Middle frontal gyrus (tissue), 1 donor: ENCODE results near the gene UNC5CL.

Experiments used
- DNase-seq: peaks from one replicate; pipeline ENCODE4 v3.0.0-alpha.2; 2015; ENCODE audit warnings: low spot score; ENCODE audit errors: extremely low spot score

The UNC5CL gene, protein sequence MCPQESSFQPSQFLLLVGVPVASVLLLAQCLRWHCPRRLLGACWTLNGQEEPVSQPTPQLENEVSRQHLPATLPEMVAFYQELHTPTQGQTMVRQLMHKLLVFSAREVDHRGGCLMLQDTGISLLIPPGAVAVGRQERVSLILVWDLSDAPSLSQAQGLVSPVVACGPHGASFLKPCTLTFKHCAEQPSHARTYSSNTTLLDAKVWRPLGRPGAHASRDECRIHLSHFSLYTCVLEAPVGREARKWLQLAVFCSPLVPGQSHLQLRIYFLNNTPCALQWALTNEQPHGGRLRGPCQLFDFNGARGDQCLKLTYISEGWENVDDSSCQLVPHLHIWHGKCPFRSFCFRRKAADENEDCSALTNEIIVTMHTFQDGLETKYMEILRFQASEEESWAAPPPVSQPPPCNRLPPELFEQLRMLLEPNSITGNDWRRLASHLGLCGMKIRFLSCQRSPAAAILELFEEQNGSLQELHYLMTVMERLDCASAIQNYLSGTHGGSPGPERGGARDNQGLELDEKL

DNA sequence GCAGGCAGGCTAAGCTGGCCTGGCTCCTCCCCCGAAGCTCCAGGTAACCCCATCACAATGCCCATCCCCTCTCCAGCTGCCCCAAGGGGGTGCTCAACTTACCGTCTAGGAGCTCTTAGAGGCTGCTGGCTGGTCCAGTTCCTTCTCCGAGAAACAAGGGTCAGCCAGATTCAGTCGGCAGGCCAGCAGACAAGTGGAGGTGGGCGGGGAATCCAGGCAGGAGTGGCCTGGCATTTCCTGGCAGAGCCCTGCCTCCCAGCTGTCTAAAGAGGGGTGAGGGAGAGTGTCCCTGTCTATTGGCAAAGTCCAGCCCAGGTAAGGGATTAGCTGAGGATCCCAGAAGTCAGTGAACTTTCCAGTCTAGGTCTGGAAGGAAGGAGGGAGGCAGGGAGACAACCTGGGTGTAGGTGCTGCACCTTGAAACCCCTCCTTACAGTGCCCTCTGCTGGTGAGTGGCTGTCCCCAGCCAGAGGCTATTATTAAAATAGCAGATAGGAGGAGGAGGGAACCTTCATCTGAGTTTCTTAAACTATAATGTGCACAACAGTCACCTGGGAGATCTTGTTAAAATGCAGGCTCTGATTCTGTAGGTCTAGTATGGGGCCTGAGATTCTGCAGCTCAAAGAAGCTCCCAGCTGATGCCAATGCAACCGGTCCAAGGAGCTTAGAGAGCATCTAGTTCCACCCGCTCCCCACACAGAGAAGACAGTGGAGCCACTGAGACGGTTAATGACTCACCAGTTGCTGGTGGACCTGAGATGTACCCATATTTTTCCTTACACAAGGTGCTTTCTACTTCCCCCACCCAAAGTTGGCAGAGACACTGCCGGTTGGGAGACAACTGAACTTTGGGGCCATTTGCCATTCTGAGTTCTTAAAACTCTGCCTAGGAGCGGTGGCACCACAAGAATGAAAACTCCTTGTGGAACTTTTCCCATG lies at the start of gene UNC5CL:
UNC5CL (minus strand) TSS at position 162 of the 939 bp plus-strand sequence. CDS start 4,147 bp downstream, outside the sequence.
- no peak for DNase-seq

DNA sequence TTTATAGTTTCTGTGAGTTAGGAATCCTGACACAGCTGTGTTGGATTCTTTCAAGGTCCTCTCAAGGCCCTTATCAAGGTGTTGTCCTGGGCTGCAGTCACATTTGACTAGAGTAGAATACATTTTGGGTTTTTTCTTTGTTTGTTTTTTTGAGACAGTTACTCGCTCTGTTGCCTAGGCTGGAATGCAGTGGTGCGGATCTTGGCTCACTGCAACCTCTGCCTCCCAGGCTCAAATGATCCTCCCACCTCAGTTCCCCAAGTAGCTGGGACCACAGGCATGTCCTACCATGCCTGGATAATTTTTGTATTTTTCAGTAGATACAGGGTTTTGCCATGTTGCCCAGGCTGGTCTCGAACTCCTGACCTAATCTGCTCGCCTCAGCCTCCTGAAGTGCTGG lies 49.4 kb upstream of the UNC5CL start:
- no peak for DNase-seq

DNA sequence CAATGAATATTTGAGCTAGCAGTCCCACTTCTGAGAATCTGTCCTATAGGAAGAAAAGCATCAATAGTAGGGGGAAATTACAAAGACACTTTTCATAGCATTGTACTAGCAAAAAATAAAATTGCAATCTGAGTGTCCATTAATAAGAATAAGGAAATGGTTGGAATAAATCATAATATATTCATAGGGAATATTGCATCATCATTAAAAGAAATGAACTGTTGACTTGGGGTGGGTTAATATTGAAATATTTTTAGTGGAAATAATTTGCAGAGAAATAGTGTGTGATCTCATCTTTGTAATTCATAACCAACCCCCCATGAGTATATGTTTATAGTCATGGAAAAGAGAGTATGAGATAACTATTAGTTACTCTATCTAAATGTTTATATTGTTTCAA lies 46.2 kb upstream of the UNC5CL start:
- no peak for DNase-seq

DNA sequence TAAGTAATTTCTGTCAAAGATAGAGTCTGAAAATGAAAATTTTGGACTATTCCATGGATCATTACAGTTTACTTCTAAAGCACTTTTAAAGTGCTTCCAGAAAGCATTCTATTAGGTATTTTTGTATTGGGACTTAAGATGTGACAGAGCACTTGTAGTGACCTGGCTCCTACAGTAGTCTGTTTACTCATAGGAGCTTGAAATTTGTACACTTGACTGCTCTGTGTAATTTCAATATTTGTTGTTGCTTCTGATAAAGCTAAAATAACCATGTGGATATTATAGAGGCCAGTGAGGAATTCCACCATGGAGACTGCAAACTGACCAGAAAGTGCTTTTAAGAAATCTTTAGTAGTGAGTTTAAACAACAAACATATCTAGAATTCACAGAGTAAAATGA lies 44.1 kb upstream of the UNC5CL start:
- no peak for DNase-seq

DNA sequence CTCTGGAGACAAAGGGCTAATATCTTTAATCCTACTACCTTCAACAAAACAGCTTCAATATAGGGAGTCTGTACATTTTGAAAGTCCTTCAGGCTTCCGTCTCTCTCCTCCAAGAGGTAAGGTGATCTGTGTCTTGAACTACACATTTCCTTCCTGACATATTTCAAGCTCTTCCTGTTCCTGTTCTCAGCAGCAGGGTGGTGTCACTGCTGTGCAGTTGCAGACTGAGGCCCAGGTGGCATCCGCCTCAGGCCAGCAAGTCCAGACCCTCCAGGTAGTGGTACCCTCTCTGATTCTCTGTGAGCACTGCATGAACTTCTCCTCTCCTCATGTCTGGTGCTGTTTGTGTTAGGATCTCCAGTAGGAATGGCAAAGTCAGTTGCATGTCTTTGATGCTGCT lies 41.6 kb upstream of the UNC5CL start:
- DNase-seq = no peak

DNA sequence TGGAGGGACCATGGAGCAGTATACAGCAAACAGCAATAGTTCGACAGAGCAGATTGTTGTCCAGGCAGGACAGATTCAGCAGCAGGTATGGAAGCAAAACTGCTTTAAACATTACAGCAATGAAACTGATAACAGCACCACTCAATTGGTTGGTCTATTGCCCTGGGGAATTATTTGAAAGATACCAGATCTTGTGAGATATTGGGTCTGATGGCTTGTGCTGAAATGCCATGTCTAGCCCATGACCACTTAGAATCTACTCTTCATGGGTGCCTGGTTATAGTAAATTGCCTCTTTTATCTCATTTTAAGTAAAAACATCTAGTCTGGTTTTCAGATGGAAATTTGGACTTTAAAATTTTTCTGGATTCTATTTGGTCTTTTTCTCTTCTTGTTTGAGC lies 40.1 kb upstream of the UNC5CL start:
- DNase-seq = no peak

DNA sequence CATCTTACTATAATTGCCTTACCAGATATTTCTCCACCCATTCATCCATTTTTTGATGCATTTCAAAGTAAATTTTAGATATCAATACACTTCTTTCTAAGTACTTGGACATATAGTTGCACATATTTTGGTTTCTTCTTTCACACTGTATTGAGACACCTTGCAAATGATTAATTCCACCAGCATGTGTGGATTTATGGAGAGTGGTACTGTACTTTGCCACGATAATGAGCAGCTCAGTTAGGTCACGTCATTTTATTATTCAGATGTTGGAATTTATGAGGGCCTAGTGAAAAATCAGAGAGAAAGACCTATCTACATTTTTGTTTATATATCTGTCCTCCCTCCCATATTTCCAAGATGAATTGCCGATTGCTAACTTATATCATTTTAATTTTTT lies 39.1 kb upstream of the UNC5CL start:
- DNase-seq = no peak

DNA sequence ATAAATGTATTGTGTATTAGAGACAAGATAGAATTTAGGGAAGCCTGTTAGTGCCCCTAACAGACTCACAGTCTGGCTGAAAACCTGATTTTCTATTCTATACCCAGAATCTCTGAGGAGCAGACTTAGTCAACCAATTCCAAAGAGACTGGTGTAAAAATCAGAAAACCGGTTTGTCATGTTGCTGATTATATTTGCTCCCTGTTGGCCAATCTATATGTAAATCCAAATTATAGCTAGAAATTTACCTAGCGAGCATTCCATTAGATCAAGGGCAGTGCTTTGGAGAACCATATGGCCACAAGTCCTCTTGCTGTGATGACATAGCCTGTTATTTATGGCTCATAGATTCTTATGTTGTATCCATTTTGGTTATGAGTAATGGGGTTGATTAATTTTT lies 38.5 kb upstream of the UNC5CL start:
- DNase-seq = no peak

DNA sequence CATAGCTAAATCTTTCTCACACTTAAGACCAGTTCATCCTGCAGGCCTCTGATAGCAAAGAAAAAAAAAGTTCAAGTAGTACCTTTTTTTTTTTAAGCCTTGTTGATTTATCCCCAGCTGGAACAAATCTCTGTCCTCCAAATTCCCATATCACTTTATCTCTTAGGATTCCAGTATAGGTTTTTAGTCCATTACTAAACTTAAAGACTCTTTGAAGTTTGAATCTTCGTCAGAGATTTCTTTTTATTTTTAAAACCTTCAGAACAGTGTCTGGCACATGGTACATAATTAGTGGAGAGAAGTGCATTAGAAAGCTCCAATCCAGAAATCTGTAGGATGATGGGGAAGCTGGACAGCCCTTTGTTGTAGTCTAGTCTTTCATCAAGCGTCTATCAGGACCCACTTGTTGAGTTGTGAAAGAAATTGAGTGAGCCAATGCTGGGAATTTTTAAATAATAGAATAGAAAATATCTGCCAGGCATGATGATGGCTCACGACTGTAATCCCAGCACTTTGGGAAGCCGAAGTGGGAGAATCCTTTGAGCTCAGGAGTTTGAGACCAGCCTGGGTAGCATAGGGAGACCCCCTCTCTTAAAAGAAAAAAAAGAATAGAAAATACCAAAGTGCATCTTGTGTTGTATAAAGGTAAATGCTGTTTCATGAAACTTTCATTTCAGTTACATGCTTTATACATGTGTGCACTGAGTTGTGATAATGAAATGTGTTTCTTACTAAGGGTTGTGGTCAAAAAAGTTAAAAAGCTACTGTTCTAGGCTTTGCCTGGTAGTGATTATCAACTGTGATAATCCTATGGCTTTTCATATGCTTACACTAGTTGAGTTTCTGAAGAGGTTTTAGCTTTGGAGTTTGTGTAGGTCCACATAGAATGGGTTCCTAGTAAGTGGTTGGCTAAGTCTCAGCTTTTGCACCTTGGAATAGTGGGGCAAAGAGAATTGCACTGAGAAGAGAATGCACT lies 36.9 kb upstream of the UNC5CL start:
- no peak for DNase-seq

DNA sequence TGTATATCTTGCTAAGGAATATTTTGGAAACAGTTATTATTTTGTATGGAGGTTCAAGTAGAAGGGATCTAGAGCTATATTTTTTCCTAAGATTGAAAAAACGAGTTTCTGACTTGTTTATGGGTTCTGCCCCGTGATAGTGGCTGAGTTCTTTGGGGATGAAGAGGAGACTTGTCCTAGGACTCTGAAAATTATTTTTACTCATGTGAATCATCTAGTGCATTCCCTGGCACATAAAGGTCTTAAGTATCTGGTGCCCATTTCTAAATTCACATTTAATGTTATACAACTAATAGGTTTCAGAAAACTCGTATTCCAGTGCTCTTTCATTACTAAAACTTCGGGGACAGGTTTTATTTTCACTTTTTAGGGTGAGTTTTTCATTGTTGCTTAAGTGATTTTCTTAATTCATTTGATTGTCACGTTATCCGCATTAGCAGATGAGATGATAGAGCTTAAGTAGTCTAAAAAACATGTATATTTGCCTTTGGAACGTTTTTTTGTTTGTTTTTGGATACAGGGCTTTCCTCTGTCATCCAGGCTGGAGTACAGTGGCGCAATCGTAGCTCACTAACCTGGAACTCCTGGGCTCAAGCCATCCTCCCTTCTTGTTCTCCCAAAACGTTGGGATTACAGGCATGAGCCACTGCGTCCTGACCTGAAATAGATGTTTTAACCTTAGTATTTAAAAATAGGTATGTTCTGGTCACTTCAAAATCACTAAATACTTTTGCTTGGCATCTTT lies 35.8 kb upstream of the UNC5CL start:
- no peak for DNase-seq

DNA sequence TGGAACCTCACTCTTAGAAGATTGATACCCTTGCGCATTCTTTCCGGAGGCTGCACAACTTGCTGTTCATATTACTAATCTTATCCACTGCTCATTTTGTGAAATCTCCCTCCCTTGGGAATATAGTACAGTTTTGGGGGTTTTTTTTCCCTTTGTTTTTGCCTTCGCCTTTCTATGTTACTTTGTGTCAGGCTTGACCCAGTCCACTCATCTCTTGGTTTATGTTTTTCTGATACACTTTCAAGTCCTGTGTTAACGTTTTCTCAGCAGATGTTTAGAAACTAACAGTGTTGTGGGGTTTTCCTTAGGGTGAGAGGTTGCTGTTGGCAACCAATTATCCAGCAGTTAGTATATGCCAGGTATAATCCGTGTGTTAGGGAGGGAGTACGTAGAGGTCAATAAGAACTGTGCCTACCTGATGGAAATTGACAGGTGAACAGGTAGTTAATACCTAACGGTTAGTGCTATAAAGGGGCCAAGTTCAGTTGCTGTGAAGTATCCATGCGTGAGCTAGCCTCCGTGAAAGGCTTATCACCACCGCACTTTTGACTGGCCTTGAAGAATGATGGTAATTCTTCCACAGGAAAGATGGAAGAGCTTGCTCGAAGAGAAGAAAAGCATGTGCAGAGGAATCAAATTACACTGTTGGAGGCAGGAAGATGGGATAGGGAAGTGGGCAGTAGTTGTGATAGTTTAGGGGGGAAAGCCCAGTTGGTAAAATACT lies 35.1 kb upstream of the UNC5CL start:
- DNase-seq = no peak

DNA sequence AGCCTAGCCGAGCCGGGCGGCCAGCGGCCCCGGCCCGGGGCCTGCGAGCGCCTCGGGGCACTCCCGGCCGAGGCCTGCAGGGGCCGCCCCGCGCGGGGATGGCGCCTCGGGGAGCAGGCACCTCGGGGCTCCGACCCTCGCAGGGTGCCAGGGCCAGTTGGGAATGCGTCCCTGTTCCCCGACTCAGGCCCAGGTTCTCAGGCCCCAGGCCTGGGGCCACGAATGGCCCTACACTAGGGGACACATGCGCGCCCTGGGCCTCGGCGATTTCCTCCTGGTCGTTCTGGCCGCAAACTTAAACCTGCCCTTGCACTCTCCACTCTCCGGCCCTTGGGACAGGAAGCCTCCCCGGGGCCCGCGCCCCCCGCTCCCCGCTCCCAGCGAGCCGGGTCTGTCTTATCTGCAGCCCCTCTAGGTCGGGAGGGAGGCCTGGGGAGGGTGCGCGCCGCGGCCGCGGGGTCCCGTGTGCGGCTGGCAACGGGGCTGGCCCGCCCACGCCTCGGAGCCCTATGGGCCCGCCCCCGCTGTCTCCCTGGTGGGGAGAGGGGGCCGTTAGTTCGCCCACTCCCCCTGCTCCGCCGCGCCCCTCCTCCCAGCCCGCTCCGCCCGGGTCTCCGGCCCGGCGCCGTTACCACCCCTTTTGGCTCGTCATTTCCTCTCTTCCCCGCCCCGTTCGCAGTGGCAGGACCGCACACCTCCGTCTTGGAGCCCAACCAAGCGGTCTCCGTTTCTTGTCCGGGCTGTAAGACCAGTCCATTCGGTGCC lies 34.4 kb upstream of the UNC5CL start:
- peak; percentile 43 for DNase-seq

DNA sequence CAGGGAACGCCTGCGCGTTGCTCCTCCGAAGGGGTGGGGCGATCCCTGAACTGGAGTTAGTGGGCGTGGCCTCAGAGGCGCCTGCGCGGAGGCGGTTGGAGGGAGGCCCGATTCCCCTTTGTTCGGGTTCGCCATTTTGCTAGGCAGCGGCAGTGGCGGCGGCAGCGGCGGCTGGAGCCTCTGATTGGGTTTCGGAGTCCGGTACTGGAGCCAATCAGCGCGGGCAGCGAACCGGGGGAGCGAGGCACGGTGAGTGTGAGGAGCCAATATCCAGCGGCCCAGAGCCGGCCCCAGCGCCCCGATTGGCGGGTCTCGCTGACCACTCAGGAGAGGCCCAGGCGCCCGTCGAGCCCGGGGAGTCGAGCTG lies 33.8 kb upstream of the UNC5CL start, which contains the start of gene NFYA:
NFYA (plus strand) TSS at position 139 of the 367 bp plus-strand sequence. CDS start 6,116 bp downstream, outside the sequence.
- DNase-seq = no peak

DNA sequence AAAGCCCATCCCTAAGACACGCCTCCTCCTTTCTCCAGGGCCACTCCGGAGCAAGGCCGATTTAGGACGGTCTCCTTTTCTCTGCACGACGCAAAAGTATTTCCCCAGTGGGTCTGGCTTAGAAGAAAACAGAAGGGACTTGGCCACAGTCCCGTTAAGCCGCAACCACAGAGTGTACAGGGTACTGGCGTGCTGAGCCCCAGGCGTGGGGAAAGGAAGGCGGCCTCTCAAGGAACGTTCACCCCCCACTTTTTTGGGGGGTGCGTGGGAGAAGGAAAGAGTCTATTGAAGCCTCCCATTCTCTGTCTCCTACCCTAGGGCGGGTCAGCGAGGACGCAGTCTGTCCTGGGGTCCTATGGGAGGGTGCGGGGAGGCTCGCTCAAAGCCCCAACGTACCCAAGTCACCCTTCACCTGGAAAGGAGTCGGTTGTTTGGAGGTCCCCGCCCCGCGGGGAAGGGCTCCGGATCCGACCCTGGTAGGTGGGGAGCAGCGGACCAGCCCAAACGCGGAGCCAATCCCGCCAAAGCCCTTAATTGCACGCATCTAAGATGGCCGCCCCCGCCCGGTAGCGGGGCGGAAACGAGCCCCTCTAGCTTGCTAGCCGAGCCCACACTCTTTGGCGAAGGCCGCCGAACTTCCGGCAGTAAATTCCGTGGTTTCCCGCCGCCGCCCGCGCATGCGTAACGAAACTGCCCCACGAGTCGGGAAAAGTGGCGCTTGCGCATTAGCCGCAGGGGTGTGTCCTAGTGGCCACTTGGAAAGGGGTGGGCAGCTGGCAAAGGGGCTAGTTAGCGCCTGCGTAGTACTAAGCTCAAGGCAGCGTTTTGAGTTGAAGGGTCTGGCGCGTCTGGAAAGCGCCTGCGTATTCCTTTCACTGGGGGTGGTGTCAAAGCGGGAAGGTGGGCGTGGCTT lies 33.2 kb upstream of the UNC5CL start, which contains the start of gene OARD1:
OARD1 (minus strand) TSS at position 434 of the 913 bp plus-strand sequence. CDS start 722 bp downstream, outside the sequence.
- DNase-seq = peak; percentile 99

DNA sequence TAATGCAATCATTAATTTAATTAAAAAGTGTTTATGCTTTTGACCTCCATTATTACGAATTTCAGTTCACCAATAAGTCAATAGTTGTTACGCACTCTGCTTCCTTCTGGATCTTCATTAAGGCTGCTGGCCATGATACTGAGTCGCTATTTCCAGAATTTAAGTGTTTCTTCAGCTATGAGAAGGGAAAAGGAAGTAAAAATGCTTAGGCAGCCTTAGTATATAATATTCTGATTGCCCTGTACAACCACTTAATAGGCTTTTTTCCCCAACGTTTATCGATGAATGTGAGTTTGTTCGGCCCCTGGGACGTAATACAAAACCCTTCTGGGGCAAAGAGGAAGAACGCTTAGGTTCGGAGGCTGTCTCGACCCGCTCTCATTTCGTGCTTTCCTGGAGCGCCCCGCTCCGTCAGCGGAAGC lies 32.5 kb upstream of the UNC5CL start:
- DNase-seq = peak; percentile 77

DNA sequence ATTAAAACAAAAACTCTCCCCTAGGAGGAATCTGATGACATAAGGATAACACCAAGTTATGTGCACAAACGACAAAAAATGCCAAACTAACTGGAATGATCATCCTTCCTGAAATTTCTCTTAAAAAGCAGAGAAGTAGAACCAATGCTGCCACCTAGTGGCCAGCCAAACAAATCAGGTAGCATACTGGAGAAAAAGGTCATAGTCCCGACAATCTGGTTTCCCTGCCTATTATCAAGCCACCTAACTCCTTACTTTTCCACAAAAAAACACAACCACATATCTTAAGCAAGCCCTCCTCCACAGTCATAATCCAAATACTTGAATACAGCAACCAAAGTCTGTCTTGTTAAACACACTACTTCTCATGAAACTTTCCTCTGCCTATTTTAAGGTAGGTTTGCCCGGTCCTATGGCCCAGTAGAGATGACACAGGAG lies 27.9 kb upstream of the UNC5CL start:
- DNase-seq = peak; percentile 73

DNA sequence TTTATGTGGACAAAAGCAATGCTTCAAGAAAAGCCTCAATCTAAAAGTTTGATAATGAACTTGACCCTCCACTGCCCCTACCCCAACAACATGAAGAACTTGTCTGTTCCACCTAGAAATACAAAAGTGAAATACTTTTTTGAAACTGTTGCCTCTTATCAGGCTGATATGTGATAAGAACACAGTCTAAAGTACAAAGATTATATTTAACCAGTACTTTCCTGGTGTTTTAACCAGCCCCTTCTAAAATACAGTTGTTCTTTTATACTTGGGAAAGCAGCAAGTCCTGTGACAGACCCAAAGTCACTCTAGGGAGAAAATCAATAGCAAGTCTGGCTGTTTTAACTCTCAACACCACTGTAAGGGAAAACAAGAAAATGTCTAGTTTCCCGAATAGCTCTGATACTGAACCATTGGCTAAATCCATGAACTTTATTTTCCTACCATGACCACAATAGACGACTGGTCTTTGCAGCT lies 26.6 kb upstream of the UNC5CL start:
- DNase-seq = no peak
